ENCODE measurements around the gene PHC1.
"Not testable (repeated sequence)": the region's sequence is repeated elsewhere in the genome, so short reads cannot be mapped to it uniquely, and the experiment has no call there.

The PHC1 gene

DNA sequence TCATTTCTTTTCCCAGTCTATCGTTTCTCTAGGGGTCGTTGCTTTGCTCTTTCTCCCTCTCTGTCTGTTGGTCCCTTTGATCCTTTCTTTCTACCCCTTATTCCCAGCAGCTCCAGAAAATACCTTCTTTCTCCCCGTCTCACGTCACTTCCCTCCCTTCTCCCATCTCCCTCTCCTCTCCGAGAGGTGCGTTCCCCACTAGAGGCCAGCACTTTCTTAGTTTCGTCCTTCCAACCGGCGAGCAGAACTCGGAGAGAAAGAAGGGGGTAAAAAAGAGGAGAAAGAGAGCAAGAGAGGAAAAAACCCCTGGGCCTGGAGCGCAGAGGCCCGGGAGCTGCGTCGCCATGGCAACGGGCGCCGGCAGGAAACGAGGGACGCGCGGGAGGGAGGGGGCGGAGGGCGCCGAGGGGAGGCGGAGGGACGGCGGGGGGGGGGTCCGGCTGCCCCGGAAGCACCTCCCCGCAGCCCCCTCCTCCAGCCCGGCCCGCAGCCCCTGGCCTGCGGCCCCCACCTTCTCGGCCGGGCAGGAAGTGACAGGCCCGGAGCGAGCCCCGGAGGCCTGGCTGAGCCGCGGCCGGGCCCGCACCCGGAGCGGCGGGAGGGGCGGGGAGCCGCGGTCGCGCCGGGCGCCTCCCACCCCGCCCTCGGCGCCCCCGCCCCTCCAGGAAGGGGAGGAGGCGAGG is at the start of gene PHC1:
Gene PHC1 (plus strand): TSS at position 477 of the 683 bp plus-strand sequence. CDS start 3,169 bp downstream, outside the sequence.
- peak; percentile 80 to 81 for DNase-seq

GRCh38 chr12:8866429-8866828 is 47.9 kb upstream of the PHC1 start:
- no peak for DNase-seq

- no peak for DNase-seq
Observed at GRCh38 chr12:8867009-8867408, 47.3 kb upstream of the PHC1 start.

DNA sequence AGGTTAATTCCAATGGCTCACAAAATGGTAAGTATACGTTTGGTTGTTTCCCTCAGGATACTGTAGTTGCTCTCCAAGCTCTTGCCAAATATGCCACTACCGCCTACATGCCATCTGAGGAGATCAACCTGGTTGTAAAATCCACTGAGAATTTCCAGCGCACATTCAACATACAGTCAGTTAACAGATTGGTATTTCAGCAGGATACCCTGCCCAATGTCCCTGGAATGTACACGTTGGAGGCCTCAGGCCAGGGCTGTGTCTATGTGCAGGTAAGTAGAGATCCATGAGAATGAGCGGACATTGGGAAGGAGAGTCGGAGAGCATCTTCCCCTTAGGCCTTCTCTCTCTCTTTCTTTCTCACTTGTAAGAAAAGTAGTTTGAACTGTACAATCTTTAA is 46.5 kb upstream of the PHC1 start:
- DNase-seq: no peak

GRCh38 chr12:8870586-8870985 is 43.7 kb upstream of the PHC1 start:
- no peak for DNase-seq

- no peak for DNase-seq
Observed at GRCh38 chr12:8871068-8871467, 43.2 kb upstream of the PHC1 start.

DNA sequence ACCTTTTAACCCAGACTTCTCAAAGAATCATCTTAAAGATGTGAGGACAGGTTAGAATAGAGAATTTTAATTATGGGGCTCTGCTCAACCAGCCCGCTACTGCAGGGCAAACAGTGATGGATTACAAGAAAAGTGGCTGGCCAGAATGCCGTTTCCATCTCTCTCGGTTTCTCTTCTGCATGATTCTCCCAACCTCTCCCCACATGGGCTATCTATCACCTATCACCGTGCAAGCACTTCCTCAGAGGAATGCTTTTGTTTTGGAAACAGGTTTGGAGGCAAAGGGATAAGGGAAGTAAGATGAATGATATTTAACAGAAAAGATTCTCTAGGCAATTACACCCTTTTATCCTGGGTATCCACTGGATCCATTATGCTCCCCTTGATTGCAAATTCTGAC is 37.4 kb upstream of the PHC1 start:
- DNase-seq: no peak

- no peak for DNase-seq
Observed at GRCh38 chr12:8886502-8887284, 27.6 kb upstream of the PHC1 start.

- DNase-seq: no peak
Observed at GRCh38 chr12:8887285-8887715, 27.0 kb upstream of the PHC1 start.

DNA sequence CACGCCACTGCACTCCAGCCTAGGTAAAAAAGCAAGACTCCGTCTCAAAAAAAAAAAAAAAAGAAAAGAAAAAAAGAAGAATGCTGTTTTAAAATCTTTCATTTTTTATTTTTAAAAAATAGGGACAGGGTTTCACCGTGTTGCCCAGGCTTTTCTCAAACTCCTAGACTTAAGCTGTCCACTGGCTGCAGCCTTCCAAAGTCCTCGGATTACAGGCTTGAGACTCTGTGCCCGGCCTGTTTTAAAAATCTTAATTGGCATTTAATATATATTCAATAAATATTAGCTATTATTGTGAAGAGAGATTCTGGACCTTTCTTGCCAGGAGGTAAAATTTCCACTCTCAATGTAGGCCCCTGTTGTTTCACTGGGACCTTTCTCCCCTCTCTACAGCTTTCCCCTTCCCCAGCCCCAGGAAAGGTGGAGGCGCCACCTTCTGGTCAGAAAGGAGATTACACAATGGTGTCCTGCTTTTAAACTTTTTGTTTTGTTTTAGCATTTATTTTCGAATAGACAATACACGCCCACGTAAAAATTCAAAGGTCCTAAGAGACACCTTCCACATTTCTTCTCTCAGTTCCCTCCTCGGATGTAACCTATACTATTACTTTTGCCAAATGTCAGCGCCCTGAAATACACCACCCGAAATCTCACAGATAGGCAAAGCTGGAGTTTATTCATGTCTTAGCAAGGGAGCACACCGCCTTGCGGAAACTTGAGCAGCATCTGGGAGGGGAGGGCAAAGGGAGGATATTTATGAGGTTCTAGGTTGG is 23.8 kb upstream of the PHC1 start:
- peak in 1 of 2 experiments; percentile 8 for DNase-seq

GRCh38 chr12:8891976-8892375 is 22.3 kb upstream of the PHC1 start:
- no peak for DNase-seq

GRCh38 chr12:8894378-8894777 is 19.9 kb upstream of the PHC1 start:
- DNase-seq: no peak

DNA sequence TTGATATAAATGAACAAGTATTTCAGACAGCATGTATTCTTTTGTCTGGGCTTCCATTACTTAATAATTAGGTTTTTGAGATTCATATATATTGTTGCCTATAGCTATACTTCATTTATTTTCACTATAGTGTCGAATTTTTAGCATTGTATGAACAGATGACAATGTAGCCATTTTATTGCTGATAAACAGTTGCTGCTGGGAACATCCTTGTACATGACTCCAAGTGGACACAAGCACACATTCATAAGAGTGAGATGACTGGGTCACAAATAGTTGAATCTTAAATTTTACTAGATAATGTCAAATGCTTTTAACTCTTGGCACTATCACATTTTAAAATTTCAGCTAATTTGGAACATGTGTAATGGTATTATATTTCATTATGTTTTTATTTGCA is 19.3 kb upstream of the PHC1 start:
- DNase-seq: no peak

DNA sequence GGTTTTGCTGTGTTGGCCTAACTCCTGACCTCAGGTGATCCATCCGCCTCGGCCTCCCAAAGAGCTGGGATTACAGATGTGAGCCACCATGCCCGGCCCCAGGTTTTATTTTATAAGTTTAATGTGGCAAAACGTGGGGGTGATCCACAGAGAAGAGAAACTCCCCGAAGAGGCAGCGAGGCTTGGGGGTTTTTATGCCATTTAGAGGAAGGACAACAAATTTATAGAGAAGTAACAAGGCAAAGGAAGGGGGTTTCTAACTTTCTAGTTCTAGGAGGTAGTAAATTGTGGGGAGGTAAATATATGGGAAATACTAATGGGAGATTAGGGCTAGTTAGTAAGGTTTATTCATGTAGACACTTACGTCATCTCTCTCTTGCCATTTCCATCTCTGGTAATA is 17.2 kb upstream of the PHC1 start:
- DNase-seq: no peak

- no peak for DNase-seq
Observed at GRCh38 chr12:8899830-8900229, 14.5 kb upstream of the PHC1 start.

DNA sequence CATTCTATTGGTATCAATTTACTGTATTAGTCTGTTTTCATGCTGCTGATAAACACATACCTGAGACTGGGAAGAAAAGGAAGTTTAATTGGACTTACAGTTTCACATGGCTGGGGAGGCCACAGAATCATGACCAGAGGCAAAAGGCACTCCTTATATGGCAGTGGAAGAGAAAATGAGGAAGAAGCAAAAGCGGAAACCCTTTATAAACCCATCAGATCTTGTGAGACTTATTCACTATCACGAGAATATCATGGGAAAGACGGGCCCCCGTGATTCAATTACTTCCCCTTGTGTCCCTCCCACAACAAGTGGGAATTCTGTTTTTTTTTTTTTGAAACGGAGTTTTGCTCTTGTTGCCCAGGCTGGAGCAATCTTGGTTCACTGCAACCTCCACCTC is 11.6 kb upstream of the PHC1 start:
- DNase-seq: not testable (repeated sequence)

DNA sequence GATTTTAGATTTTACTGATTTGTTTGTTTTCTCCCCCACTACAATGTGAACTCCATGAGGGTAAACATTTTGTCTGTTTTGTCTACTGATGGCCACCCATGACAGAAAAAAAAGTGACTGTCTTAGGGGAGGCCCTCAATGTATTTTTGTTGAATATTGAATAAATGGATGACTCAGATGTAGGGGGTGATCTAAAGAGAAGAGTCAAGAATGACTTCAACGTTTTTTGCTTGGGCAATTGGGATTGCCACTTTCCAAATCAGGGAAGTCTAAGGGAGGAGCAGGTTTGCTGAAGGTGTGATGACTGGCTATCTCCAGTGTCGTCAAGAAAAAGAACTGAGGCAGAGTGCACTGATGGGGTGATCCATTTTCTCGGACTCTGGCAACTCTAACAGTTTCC is 10.7 kb upstream of the PHC1 start:
- DNase-seq: no peak

DNA sequence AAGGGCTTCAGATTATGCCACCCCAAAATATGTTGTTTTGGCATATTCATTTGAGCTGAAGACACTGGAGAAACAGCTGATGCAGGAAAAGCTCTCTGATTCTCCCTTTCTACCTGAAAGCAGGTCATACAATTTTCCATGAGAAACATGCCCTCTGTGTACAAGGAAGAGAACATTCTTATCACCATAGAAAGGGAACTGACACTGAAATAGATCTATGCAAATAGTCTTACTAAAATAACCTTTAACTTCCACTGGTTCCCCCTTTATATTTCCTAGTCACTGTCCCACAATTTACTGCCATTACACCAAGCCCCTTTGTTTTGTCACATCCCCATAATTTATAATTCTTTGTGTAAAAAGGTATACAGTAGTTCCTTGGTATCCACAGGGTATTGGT is 9.6 kb upstream of the PHC1 start:
- no peak for DNase-seq

DNA sequence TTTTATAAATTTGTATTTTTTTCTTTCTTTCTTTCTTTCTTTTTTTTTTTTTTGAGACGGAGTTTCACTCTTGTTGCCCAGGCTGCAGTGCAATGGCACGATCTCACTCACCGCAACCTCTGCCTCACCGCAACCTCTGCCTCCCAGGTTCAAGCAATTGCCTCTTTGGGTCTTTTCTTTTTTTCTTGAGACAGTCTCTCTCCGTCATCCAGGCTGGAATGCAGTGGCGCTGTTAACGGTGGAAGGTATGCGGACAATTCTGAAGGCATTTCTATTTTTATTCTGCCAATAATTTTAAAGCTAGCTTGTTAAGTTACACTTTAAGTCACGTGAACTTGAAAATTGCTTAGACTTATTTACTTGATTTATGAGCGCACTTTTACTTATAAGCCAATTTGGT is 8.8 kb upstream of the PHC1 start:
- DNase-seq: no peak

DNA sequence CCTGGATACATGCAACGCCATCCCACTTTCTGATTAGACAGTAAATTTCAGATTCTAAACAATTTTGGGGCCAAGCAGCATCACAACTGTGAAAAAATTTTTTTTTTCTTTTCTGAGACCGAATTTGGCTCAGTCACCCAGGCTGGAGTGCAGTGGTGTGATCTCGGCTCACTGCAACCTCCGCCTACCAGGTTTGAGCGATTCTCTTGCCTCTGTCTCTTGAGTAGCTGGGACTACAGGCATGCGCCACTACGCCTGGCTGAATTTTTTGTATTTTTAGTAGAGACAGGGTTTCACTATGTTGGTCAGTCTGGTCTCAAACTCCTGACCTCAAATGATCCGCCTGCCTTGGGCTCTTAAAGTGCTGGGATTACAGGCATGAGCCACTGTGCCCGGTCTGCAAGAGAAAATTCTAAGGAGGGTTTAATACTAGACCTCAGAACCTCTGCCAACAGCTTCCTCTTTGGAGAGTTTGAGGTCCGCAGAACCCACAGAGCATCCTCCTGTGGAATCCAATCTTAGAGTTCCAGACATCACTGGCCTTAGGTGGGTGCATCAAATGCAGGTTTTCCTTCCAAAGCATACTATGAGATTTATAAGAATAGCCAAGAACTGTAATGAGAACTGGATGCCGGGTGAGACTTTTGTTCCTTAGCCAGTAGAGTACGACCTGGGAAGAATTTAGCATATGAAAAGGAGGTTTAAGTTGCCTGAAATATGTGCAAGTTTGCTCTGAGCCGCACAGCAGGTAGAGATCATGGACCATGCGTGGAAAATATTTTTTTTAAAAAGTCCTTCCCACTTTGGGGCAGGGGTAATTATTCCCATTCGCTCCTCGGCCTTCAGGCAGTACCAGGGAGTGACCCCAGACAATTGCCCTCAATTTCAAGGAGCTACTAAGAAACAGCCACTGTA is 7.8 kb upstream of the PHC1 start:
- DNase-seq: no peak

- no peak for DNase-seq
Observed at GRCh38 chr12:8907513-8907912, 6.8 kb upstream of the PHC1 start.

DNA sequence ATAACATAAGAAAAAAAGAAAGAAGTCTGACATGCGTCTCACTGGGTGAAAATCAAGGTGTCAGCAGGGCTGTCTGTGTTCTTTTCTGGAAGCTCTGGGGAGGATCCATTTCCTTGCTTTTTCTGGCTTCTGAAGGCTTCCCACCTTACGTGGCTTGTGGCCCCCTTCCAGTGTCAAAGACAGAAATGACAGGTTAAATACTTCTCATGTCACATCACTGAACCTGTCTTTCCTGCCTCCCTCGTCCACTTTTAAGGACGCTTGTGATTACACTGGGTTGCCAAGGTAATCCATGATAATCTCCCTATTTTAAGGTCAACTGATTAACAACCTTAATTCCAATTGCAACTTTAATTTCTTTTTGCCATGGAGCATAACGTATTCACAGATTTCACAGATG is 4.6 kb upstream of the PHC1 start:
- DNase-seq: no peak
